ENCODE data around the gene FARP1.

Gene FARP1

DNA sequence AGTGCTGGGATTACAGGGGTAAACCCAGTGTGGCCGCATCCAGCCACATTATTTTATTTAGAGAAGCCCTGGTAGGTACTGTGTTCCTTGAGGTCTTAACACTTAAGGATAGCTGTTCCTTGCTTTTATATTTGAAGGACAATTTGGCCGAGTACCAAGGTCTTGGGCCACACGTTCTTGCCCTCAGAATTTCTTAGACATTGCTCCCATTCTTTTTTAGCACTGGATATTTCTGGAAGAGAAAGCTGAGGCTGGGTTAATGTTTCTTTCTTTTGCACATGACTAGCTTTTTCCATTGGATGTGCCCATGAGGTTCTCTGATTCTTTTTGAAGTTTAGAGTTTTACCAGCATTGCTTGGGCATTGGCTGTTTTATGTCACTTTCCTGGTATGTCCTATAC, 39.7 kb downstream of the FARP1 start:
- no peak for DNase-seq (ENCODE audit: low read depth, low spot score)
- TF ChIP-seq, protein P1, sequence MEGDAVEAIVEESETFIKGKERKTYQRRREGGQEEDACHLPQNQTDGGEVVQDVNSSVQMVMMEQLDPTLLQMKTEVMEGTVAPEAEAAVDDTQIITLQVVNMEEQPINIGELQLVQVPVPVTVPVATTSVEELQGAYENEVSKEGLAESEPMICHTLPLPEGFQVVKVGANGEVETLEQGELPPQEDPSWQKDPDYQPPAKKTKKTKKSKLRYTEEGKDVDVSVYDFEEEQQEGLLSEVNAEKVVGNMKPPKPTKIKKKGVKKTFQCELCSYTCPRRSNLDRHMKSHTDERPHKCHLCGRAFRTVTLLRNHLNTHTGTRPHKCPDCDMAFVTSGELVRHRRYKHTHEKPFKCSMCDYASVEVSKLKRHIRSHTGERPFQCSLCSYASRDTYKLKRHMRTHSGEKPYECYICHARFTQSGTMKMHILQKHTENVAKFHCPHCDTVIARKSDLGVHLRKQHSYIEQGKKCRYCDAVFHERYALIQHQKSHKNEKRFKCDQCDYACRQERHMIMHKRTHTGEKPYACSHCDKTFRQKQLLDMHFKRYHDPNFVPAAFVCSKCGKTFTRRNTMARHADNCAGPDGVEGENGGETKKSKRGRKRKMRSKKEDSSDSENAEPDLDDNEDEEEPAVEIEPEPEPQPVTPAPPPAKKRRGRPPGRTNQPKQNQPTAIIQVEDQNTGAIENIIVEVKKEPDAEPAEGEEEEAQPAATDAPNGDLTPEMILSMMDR (IDR thresholded peaks at IDR 0.05; ENCODE audit: insufficient read depth, low read length, missing control alignments): no peak
- H3K4me3 ChIP-seq (ENCODE audit: low read depth, low read length): no peak overlapping the region
- POLR2A ChIA-PET: no interaction called here
- CTCF ChIA-PET: interaction anchor here (1.3 kb wide), 1 partner anchor 149 kb away, joined by 3 read pairs; no protein-coding TSS in a partner anchor

DNA sequence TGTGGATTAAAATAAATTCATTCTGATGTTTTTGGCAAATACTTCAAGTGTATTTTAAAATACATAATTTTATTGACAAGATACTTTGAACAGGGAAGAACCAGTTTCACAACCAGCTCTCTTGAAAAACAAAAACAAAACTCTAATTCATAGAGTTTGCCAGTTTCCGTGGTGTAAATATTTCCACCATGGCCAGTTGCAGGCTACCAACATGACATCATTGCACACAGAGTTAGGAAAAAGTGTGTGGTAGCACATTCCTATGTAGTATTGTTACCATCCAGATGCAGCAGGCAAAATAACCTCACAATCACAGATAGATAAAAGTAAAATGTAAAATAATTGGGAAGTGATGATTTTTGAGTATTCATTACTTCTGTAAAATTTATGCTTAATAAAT, 41.9 kb downstream of the FARP1 start:
- DNase-seq (ENCODE audit: low read depth, low spot score): no peak

DNA sequence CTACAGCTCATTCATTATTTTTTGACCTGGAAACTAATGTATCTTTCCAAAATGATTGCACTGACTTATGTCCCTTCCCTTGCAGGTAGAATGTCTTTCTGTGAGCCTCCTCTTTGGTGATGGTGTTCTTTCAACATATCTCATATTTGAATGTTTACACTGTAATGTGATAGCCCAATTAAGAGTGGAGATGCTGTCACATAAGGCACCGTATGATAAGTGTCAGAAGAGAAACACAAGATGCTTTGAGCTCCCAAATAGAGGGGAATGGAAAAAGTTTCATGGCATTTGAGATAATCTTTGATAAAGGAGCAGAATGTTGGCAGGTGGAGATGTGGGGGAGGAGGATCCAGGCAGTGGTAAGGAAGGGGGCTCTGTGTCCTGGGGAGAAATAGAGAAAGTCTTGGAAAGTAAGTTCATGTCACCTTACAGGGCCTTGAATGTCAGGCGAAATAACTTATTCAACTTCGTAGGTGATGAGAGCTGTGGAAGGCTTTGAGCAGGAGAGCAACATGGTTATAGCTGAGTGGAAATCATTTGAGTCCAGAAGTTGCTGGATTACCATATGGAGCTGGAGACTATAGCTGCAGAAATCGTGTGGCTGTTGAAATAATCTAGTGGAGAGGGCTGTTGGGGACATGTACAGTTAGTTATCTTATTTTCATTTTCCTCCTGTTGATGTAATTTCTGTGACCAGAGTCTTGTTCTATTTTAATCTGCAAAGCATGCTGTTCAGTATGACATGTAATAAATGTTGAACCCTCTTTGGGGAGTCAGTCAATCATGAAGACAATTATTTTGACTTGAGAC, 44.5 kb downstream of the FARP1 start:
- DNase-seq (ENCODE audit: low read depth, low spot score): no peak
- ChIA-PET CTCF (no interaction called here), POLR2A (no interaction called here)
- H3K4me3 ChIP-seq (ENCODE audit: low read depth, low read length): no peak overlapping the region
- TF ChIP-seq, protein P1 (IDR thresholded peaks at IDR 0.05; ENCODE audit: insufficient read depth, low read length, missing control alignments): no peak

More for the DNA sequence above, 41.9 kb downstream of the FARP1 start:
- ChIA-PET POLR2A (no interaction called here), CTCF (no interaction called here)
- H3K4me3 ChIP-seq (ENCODE audit: low read depth, low read length): no peak overlapping the region
- TF ChIP-seq, protein P1 (IDR thresholded peaks at IDR 0.05; ENCODE audit: insufficient read depth, low read length, missing control alignments): no peak

DNA sequence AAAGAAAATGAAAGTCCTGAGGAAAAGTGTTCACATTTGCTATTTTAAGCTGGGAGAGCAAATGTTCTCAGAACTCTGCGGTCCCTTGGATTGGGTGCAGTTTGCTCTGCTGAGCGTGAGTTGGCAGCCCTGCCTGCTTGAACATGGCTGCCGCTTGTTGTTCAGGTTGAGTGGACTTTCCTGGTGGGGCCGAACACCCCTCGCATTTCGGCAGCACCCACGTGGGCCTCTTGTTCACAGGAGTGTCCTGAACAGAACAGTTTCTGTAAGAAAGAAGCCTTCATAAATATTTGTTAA, 45.0 kb downstream of the FARP1 start:
- no peak for DNase-seq (ENCODE audit: low read depth, low spot score)
- POLR2A ChIA-PET: no interaction called here
- CTCF ChIA-PET: no interaction called here
- H3K4me3 ChIP-seq (ENCODE audit: low read depth, low read length): no peak overlapping the region
- TF ChIP-seq, protein P1 (IDR thresholded peaks at IDR 0.05; ENCODE audit: insufficient read depth, low read length, missing control alignments): no peak

DNA sequence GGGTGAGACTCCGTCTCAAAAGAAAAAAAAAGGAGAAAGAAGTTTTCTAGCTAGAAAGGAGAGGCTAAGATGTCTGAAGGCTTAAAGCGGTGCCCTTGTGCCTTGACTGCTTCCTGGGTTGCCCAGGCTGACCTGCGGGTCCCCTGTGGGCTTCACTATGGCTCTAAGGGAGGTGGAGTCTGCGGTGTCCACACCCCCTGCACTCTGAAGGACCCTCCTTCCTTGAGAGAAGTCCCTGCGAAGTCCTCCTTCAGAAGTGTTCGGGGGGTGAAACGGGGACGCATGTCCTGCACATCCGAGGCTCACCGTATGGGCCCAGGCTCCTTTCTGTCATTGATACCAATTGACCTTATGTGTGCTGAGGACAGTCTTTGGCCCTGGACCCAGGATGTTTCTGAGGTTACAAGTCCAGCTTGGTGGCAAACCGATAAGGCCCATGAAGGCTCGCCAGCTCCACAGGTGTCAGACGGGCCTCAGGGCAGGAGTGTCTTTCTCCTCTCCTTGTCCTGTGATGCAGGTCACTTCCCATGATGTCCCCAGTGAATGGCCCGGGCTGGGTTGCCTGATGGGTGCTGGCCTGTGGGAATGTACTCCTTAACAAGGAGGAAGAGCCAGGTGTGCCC, 45.8 kb downstream of the FARP1 start:
- POLR2A ChIA-PET: no interaction called here
- TF ChIP-seq, protein P1 (IDR thresholded peaks at IDR 0.05; ENCODE audit: insufficient read depth, low read length, missing control alignments): no peak
- CTCF ChIA-PET: interaction anchor here (1.2 kb wide), 1 partner anchor 13 kb away, joined by 3 read pairs; no protein-coding TSS in a partner anchor
- no peak for DNase-seq (ENCODE audit: low read depth, low spot score)
- no peak overlapping the region for H3K4me3 ChIP-seq (ENCODE audit: low read depth, low read length)

DNA sequence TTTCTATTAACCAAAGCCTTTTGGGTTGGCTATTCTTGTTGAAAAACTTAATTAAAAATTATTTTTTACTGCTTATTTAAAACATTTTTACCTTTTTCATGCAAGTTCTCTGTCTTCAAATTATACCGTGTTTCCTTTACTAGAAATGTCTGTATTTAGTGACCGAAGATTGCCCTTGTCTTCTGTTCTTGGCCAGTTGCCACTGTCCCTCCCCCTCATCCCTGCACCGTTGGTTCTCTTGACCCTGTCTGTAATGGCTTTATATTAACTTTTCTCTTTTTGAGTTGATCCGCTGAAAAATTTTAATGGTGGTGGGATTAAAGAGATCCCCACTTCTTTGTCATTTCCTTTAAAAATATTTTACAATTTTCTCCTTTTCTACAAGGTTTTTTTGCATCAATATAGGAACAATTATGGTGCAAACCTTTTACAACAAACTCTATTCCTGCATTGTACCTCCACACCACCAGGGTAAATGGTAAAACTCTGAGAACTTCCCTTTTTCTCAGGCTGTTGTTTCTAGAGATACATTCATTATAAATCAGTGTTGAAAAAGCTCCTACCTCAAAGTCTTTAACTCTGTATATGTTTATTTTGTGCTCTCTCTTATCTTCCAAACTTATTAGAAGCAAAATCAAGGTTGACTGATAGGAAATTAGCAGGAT, 47.1 kb downstream of the FARP1 start:
- H3K4me3 ChIP-seq (ENCODE audit: low read depth, low read length): no peak overlapping the region
- no peak for DNase-seq (ENCODE audit: low read depth, low spot score)
- ChIA-PET POLR2A (no interaction called here), CTCF (interaction anchor here (0.7 to 1.4 kb wide), 2 partner anchors 17 to 106 kb away, joined by 3 to 4 read pairs; no protein-coding TSS in a partner anchor)
- TF ChIP-seq, protein P1 (IDR thresholded peaks at IDR 0.05; ENCODE audit: insufficient read depth, low read length, missing control alignments): no peak

All from AG04449 (cell line).